GM12872 (cell line): ENCODE data around the gene OR2A12.

Experiments used
- CTCF ChIP-seq: IDR thresholded peaks from 3 replicates; pipeline ENCODE4 v1.5.1; 2011; ENCODE audit warnings: low read depth, mild to moderate bottlenecking, low read length, moderate library complexity; ENCODE audit not compliant: insufficient read depth

OR2A12 gene

GRCh38 chr7:144137501-144137900 lies 51.4 kb downstream of the OR2A12 start:
- TF ChIP-seq CTCF, result no peak

GRCh38 chr7:144142187-144142586 lies 56.1 kb downstream of the OR2A12 start:
- TF ChIP-seq CTCF, result no peak

GRCh38 chr7:144144426-144144825 lies 58.3 kb downstream of the OR2A12 start:
- TF ChIP-seq CTCF, result no peak

- TF ChIP-seq CTCF, result no peak
Measured at GRCh38 chr7:144148224-144148827, 62.2 kb downstream of the OR2A12 start.
